NCI-H345 treated with DMSO at 0.1 percent for 48 hours (cell line): Measurements from ENCODE around the gene TMED5.

Source experiments
- DNase-seq: peaks from one replicate; lab custom pipeline; 2025; ENCODE audit not compliant: unreplicated experiment; lab: John Stamatoyannopoulos, UW

TMED5 gene

DNA sequence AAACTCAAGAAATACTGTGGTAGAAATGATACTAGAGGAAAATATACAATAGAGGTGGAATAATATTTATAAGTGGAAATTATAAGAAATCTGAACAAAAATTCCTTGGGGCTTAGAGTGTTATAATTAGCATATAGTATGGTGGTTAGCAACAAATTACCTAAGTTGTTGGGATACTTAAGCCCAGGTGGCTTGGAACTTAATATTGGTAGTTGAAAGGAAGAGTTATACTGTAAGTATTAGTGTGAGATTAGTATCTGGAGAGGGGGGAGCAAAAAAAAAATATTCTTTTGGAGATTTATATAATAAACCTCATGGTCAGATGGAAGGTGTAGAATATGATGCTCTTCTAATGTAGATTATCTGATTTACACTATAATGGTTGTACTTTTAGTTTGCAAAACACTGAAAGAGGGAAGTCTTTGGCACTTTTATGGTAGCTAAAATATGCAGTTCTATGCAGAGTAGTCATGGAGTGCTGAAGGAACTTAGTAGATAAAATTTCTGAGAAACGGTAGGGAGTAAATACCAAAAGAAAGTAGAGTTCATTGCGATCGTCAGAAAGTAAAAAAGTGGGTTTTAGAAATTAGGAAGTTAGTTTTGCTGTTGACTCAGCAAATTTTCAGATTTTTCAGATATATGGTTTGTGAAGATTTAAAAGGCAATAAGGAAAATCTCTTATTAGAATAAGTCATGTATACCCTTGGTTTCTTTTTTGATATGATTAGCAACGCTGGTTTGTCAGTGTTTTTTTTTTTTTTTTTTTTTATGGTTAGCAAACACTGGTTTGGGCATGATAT lies 55.5 kb downstream of the TMED5 start:
- no peak for DNase-seq

DNA sequence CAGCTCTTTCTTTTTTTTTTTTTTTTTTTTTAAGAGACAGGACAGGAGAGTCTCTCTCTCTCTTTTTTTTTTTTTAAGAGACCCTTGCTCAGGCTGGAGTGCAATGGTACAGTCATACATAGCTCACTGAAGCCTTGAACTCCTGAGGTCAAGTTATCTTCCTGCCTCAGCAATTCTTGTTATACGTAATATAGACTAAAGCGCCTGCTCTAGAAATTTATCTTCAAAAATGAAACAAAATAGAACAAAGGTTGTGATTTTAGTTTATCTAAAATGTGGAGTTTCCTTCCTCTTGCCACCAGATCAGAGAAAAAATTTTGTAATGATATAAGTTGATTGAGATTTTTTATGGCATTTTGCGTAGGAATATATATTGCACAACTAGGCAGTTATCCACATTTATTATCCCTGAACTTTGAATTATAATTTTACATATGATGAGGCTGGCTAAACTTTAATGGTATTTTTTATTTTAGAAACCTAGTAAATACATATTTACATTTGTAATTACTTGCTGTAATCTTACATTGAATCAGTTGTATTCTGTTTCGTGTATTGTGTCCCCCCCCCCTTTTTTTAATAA lies 56.9 kb downstream of the TMED5 start:
- no peak for DNase-seq

DNA sequence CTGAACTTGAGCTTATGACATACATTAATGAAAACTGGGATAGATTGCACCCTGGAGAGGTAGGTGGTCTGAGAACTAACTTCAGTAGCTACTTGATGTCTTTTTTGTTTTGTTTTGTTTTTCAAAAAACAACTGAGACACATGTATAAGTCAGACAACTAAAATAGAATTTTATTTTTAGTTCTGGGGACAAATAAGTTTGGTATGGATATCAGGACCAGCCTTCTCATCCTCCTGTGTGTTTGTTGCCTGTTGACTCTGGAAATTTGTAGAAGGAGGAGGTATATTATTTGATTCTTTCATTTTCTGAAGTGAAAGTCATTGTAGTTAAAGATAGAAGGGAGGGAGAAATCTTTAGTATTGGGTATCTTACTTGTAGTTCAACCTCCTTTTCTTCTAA lies 59.6 kb downstream of the TMED5 start:
- DNase-seq: no peak

DNA sequence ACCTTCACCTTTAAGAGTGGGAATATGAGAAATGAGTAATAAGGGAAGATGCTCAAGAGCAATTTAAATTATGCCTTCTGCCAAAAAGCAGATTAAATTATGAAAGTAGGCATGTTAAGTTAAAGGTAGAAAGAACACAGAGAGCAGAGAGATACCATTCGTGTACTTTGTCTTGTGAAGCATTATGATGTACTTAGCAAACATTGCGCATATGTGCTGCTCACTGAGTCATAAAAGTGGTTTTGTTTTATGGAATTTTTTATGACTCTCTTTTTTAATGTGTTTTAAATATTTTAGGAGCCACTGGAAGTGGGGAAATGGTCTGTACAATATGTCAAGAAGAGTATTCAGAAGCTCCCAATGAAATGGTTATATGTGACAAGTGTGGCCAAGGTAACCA lies 65.8 kb downstream of the TMED5 start:
- no peak for DNase-seq

DNA sequence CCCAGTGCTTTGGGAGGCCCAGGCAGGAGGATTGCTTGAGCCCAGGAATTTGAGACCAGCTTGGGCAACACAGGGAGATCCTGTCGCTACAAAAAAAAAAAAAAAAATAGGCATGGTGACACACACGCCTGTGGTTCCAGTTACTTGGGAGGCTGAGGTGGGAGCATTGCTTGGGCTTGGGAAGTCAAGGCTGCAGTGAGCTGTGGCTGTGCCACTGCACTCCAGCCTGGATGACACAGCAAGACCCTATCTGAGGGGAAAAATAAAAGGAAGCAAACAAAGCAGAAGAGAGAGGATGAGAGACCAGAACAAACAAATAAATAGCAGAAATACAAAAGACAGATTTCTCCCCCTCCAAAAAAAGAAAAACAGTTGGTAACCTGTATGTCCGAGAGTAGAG lies 67.1 kb downstream of the TMED5 start:
- DNase-seq: no peak

DNA sequence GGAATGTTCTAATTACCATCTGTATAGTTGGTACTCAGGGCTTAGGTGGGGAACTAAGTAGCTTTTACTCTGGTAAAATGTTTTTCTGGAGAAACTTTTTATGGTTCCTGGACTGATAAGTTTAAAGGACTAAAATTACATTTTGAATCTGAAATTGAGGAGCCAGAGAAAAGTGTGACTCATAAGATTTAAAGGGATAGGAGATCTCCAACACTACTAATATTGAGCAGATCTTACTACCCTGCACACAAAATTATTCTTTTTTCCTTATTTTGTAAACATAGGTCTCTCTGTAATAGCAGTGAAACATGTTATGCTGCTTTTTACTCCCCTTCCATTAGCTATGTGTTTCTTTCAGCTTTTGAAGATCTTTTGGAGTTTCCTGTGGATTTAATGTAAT lies 68.7 kb downstream of the TMED5 start:
- DNase-seq: no peak

DNA sequence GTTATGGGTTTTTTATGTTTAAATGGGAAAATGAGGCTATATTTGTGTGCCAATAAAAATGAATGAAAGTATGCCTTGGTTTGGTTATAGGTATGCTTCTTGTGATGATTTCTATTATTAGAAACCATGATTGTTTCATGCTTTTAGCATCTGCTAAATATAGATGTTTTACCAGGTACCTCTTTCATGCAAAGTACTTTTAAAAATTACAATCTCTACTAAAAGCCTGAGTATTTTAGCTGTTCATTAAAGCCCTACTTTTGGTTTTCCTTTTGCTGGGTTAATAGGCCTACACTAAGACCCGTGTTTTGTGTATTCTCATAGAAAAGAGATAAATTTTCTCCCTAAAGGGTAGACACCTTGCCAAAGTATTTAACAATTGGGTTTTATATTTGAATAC lies 69.1 kb downstream of the TMED5 start:
- no peak for DNase-seq

DNA sequence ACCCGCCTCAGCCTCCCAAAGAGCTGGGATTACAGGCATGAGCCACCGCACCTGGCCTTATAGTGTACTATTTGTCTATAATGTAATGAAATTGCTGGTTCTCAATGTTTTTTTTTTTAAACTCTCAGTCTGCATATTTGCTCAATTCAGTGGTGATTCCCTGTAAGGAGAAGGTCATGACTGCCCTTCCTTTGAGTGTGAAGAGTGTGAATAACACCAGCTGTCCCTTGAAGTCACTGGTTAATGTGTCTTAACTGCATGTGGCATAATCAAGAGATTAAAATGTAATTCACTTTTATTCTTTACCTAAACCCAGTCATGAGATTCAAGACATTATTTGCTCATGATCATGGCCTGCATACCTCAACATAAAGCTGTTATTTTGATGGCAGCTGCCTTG lies 70.6 kb downstream of the TMED5 start:
- no peak for DNase-seq

DNA sequence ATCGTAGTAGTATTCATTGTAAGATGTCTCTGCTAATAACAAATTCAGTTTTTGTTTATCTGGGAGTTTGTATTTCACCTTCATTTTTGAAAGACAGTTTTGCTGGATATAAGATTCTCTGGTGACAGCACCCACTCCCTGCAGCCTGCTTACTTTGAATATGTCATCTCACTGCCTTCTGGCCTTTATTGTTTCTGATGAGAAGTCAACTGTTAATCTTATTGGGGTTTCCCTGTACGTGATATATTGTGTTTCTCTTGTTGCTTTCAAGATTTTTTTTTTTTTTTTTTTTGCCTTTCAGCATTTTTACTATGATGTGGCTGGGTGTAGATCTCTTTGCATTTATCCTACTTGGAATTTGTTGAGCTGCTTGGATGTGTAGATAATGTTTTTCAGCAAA lies 71.9 kb downstream of the TMED5 start:
- no peak for DNase-seq

DNA sequence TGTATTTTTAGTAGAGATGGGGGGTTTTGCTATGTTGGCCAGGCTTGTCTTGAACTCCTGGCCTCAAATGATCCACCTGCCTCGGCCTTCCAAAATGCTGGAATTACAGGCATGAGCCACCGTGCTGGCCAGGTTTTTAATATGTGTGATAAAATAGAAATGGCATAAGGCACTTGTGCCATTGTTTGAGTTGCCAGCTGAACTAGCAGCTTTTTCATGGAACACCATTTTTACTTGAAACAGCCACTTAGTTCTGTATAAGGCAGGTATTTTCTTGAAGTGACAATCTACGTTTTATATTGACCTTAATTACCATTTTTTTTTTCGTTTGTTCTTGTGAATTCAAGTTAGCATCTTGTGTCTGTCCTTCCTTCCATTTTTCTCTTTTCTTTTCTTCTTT lies 72.8 kb downstream of the TMED5 start:
- DNase-seq: no peak

DNA sequence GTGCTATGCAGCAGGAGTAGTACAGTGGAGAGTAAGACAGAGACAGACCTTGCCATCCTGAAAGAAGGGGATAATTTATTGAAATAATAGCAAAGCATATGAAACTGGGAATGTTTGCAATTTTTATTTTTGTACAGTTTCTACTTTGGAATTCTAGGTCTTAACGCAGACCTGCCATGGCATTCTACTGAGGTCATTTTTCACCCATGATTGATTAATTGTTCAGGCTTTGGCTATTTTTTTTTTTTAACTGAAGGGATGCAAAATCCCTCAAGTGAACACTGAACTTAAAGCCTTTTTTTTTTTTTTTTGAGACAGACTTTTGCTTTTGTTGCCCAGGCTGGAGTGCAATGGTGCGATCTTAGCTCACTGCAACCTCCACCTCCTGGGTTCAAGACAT lies 74.0 kb downstream of the TMED5 start:
- no peak for DNase-seq

DNA sequence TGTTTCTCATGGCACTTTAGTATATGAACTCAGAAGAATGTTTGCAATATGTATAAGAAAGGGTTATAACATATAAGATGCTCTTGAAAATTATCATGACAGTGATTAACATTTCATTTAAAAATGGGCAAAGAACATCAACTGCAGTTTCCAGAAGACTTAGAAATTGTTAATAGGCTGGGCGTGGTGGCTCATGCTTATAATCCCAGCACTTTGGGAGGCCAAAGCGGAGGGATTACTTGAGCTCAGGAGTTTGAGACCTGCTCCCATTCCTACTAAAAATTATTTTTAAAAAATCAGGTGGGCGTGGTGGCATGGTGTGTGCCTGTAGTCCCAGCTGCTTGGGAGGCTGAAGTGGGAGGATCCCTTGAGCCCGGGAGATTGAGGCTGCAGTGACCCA lies 78.1 kb downstream of the TMED5 start:
- no peak for DNase-seq
